ENCODE data around the gene TSKS. TPM values are rescaled to one million over a fixed set of nuclear protein-coding genes. Genes with fewer than 3 reads are reported as not detected.

Gene TSKS
- total RNA-seq, 1 donor from 2014 or later = 1.2 TPM

GRCh38 chr19:49696115-49696514 lies 67.0 kb downstream of the TSKS start:
- Histone ChIP-seq H3K27me3 (no peaks in the 10 kb centered on the region), H3K27ac (no peak overlapping the region), H3K4me1 (peaks cover 7% of the 10 kb centered on the region), H3K4me3 (no peak overlapping the region), H3K36me3 (no peaks in the 10 kb centered on the region), H3K9me3 (no peaks in the 10 kb centered on the region)
- intact Hi-C loops (cut with DNase I) = no loop called here
- DNase-seq (ENCODE audit: extremely low spot score in 2 of 2) = no peak
- TF ChIP-seq POLR2A (IDR thresholded peaks at IDR 0.05) (no peak), POLR2AphosphoS5 (IDR thresholded peaks at IDR 0.05; ENCODE audit: insufficient read depth in 1 of 2, low read depth in 1 of 2) (no peak)
- TF ChIP-seq, protein P1, sequence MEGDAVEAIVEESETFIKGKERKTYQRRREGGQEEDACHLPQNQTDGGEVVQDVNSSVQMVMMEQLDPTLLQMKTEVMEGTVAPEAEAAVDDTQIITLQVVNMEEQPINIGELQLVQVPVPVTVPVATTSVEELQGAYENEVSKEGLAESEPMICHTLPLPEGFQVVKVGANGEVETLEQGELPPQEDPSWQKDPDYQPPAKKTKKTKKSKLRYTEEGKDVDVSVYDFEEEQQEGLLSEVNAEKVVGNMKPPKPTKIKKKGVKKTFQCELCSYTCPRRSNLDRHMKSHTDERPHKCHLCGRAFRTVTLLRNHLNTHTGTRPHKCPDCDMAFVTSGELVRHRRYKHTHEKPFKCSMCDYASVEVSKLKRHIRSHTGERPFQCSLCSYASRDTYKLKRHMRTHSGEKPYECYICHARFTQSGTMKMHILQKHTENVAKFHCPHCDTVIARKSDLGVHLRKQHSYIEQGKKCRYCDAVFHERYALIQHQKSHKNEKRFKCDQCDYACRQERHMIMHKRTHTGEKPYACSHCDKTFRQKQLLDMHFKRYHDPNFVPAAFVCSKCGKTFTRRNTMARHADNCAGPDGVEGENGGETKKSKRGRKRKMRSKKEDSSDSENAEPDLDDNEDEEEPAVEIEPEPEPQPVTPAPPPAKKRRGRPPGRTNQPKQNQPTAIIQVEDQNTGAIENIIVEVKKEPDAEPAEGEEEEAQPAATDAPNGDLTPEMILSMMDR (IDR thresholded peaks at IDR 0.05) = no peak

DNA sequence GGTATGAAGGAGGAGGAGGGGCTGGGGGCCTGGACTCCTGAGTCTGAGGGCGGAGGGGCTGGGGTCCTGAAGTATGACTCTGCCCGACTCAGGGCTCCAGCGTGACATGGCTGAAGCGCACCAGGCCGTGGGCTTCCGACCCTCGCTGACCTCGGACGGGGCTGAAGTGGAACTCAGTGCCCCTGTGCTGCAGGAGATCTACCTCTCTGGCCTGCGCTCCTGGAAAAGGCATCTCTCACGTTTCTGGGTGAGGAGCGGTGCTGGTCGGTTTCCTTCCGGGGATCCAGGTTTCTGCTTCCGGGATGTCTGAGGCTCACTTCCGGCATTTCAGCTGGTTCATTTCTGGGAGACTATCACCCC lies 71.0 kb downstream of the TSKS start:
- Histone ChIP-seq H3K36me3 (peaks cover 0 to under 1% of the 10 kb centered on the region in 2 donors), H3K9me3 (no peaks in the 10 kb centered on the region), H3K27me3 (no peaks in the 10 kb centered on the region), H3K4me3 (peak overlapping the region; percentile 49 to 62), H3K27ac (no peak overlapping the region), H3K4me1 (peaks cover 21% of the 10 kb centered on the region)
- intact Hi-C loops (cut with DNase I) = no loop called here
- no peak for DNase-seq (ENCODE audit: extremely low spot score in 2 of 2)
- TF ChIP-seq, protein P1 (IDR thresholded peaks at IDR 0.05) = no peak
- TF ChIP-seq POLR2A (IDR thresholded peaks at IDR 0.05) = no peak
- no peak for TF ChIP-seq POLR2AphosphoS5 (IDR thresholded peaks at IDR 0.05; ENCODE audit: insufficient read depth in 1 of 2, low read depth in 1 of 2)

DNA sequence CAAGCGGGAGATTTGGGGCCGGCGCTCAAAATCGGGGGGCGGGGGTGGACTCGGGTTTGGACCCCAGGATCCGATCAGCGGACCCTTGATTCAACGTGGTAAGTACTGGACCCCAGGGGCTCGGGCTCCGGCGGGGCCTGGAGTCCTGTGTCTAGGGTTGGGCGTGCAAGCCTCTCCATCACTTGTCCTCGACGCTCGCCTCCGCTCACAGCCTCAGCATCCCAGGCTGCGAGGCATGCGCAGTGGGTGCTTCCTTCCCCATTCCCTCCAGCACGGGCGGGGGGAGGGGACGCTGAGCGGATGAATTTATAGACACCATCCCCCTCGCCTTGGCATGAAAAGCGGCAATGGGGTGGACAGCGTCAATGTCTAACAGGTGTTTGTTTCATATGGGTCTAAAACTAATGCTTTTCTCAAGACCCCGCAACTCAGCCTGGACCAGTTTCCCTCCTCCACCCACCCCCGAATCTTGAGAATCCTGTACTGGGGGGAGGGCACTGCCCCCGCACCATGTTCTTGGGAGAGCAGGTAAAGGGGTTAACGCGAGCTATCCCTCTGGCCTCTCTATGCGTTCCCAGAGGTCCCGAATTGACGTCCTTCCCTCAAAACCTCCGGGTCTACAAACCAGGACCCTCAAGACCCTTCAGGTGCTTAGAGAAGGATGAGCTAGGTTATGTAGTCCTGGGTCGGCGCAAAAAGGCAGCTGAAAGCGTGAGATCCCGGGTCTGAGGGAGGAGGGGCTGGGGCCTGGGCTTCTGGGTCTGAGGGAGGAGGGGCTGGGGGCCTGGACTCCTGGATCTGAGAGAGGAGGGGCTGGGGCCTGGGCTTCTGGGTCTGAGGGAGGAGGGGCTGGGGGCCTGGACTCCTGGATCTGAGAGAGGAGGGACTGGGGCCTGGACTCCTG lies 71.6 kb downstream of the TSKS start:
- intact Hi-C loops (cut with DNase I) = no loop called here
- peak overlapping the region; percentile 49 to 62 for H3K4me3 ChIP-seq
- peak overlapping the region; percentile 79 for H3K27ac ChIP-seq
- TF ChIP-seq, protein P1 (IDR thresholded peaks at IDR 0.05) = no peak
- TF ChIP-seq POLR2A (IDR thresholded peaks at IDR 0.05) (no peak), POLR2AphosphoS5 (IDR thresholded peaks at IDR 0.05; ENCODE audit: insufficient read depth in 1 of 2, low read depth in 1 of 2) (no peak)
- H3K4me1 ChIP-seq = peaks cover 21% of the 10 kb centered on the region
- H3K9me3 ChIP-seq = no peaks in the 10 kb centered on the region
- no peaks in the 10 kb centered on the region for H3K27me3 ChIP-seq
- no peak for DNase-seq (ENCODE audit: extremely low spot score in 2 of 2)
- H3K36me3 ChIP-seq = peaks cover 0 to 6% of the 10 kb centered on the region in 2 donors

- intact Hi-C loops (cut with DNase I) = no loop called here
- Histone ChIP-seq H3K27ac (peak within 1 kb of the TSS; percentile 79), H3K4me1 (peaks cover 21% of the 10 kb centered on the region), H3K27me3 (no peaks in the 10 kb centered on the region), H3K4me3 (peak within 1 kb of the TSS; percentile 49 to 62), H3K36me3 (peaks cover 0 to 14% of the 10 kb centered on the region in 2 donors), H3K9me3 (no peaks in the 10 kb centered on the region)
- peak in 1 of 2 donors; percentile 90 for TF ChIP-seq POLR2AphosphoS5 (IDR thresholded peaks at IDR 0.05; ENCODE audit: insufficient read depth in 1 of 2, low read depth in 1 of 2)
- TF ChIP-seq, protein P1 (IDR thresholded peaks at IDR 0.05) = no peak
- TF ChIP-seq POLR2A (IDR thresholded peaks at IDR 0.05) = peak in 1 of 2 donors; percentile 39
- no peak for DNase-seq (ENCODE audit: extremely low spot score in 2 of 2)
Measured at GRCh38 chr19:49690656-49691242, 72.4 kb downstream of the TSKS start, which contains the start of gene CPT1C. Gene CPT1C (plus strand): TSS chr19:49691116. CDS start chr19:49692253, 1,137 bp downstream.

Measured in vagina (tissue), 2 donors.